Gastrocnemius medialis (tissue), 4 donors: Measurements from ENCODE around the gene H3-3A.

Experiments
- CTCF ChIP-seq, 5 experiments: fragments of 450-650 bp in 3 of 5; fragments of 200-600 bp in 2 of 5; sonication (generic) in 2 of 5; IDR thresholded peaks in 4 of 5; conservative IDR thresholded peaks in 1 of 5; 1 replicate in 4 of 5; 2 replicates in 1 of 5; pipeline ENCODE4 v1.5.1; 2016 to 2019; ENCODE audit warnings: antibody characterized with exemption in 5 of 5, mild to moderate bottlenecking in 3 of 5, moderate library complexity in 3 of 5
- POLR2A ChIP-seq, 2 donors: fragments of 450-650 bp; IDR thresholded peaks; one replicate each; pipeline ENCODE4 v1.6.1; 2017; ENCODE audit warnings: antibody characterized with exemption in 2 of 2, mild to moderate bottlenecking in 2 of 2, moderate library complexity in 2 of 2

- TF ChIP-seq POLR2A (IDR thresholded peaks at IDR 0.05) (no peak), CTCF (IDR thresholded peaks at IDR 0.05 in 4 of 5, conservative IDR thresholded peaks at IDR 0.05 in 1 of 5) (no peak)
Measured at GRCh38 chr1:226026833-226027232, 35.7 kb upstream of the H3-3A start.
